Caco-2 (cell line): ENCODE data around the gene FRMPD1. TPM values are rescaled to one million over a fixed set of nuclear protein-coding genes. Genes with fewer than 3 reads are reported as not detected.

Experiments used
- BruUV-seq: library from RNA; stranded (reverse); fragments of 400-500 nt; replicated peaks from 2 replicates; lab custom pipeline; 2021; lab: Mats Ljungman, UMichigan
- CTCF ChIA-PET: fragments of 300-600 bp; sonication (Branson Sonifier 250); formaldehyde crosslinking; loops from one replicate; lab custom pipeline; 2022; ENCODE audit warnings: antibody characterized with exemption; lab: Charles Lee
- POLR2A ChIA-PET: fragments of 300-600 bp; sonication (Branson Sonifier 250); formaldehyde crosslinking; loops from one replicate; lab custom pipeline; 2022; ENCODE audit warnings: antibody characterized with exemption; lab: Charles Lee
- DNase-seq, 2 experiments: peaks; one replicate each; pipeline versions ENCODE4 v3.0.0 to v3.0.0-alpha.2; 2020 to 2022
- H3K27me3 ChIP-seq: replicated peaks from 2 replicates; pipeline ENCODE4 v1.6.0; 2011; ENCODE audit warnings: low read length; ENCODE audit not compliant: control insufficient read depth, insufficient read depth
- H3K36me3 ChIP-seq: 2 replicates; pipeline ENCODE4 v1.5.1; 2011; ENCODE audit warnings: low read length; ENCODE audit not compliant: control insufficient read depth, insufficient read depth
- H3K4me1 ChIP-seq: fragments of 250-450 bp; sonication (Bioruptor Pico); 2 replicates; pipeline ENCODE4 v1.5.1; 2020; ENCODE audit warnings: mild to moderate bottlenecking
- H3K4me3 ChIP-seq: 2 replicates; pipeline ENCODE4 v1.5.1; 2011; ENCODE audit warnings: low read depth, mild to moderate bottlenecking, control low read depth, low read length
- H3K9me3 ChIP-seq: fragments of 250-450 bp; sonication (Bioruptor Pico); 2 replicates; pipeline ENCODE4 v1.5.1; 2020; ENCODE audit warnings: mild to moderate bottlenecking, moderate library complexity
- H3K27ac Mint-ChIP-seq: one replicate; pipeline ENCODE4 v1.8.0; 2022; ENCODE audit warnings: mixed read lengths; ENCODE audit not compliant: unreplicated experiment
- H3K27me3 Mint-ChIP-seq: one replicate; pipeline ENCODE4 v1.8.0; 2022; ENCODE audit warnings: mixed read lengths; ENCODE audit not compliant: insufficient read depth, unreplicated experiment
- H3K36me3 Mint-ChIP-seq: one replicate; pipeline ENCODE4 v1.8.0; 2022; ENCODE audit warnings: mild to moderate bottlenecking, mixed read lengths; ENCODE audit not compliant: insufficient read depth, unreplicated experiment
- H3K4me1 Mint-ChIP-seq: one replicate; pipeline ENCODE4 v1.8.0; 2022; ENCODE audit warnings: low read depth, mixed read lengths; ENCODE audit not compliant: unreplicated experiment
- H3K4me3 Mint-ChIP-seq: one replicate; pipeline ENCODE4 v1.8.0; 2022; ENCODE audit warnings: mild to moderate bottlenecking, moderate library complexity, mixed read lengths; ENCODE audit not compliant: unreplicated experiment
- H3K9me3 Mint-ChIP-seq: one replicate; pipeline ENCODE4 v1.8.0; 2022; ENCODE audit warnings: mixed read lengths; ENCODE audit not compliant: unreplicated experiment
- CTCF ChIP-seq, 2 experiments: fragments of 200-600 bp in 1 of 2; IDR thresholded peaks; 1 replicate in 1 of 2; 2 replicates in 1 of 2; pipeline versions ENCODE4 v1.5.1 to v1.8.0; 2011 to 2022; ENCODE audit warnings: antibody characterized with exemption in 1 of 2, control low read depth in 1 of 2, inconsistent platforms in 1 of 2, low read depth in 1 of 2, low read length in 1 of 2, mild to moderate bottlenecking in 1 of 2, moderate library complexity in 1 of 2; ENCODE audit not compliant: insufficient read depth in 1 of 2, severe bottlenecking in 1 of 2, unreplicated experiment in 1 of 2
- intact Hi-C: fragments of 100-400 bp; cut with micrococcal nuclease; formaldehyde crosslinking; loops from one replicate; pipeline ENCODE4 v1.10.0; 2022; ENCODE audit not compliant: unreplicated experiment
- total RNA-seq: library from RNA; stranded (reverse); gene quantifications from 2 replicates; pipeline ENCODE4 v1.2.3, GENCODE V29; 2022

The FRMPD1 gene
- total RNA-seq, 1 experiment from 2014 or later: not detected

- Mint-ChIP-seq H3K27ac (no peak overlapping the region), H3K4me3 (no peak overlapping the region), H3K4me1 (no peaks in the 10 kb centered on the region), H3K36me3 (no peaks in the 10 kb centered on the region), H3K9me3 (no peaks in the 10 kb centered on the region), H3K27me3 (peaks cover 26% of the 10 kb centered on the region)
- Histone ChIP-seq H3K4me3 (no peak overlapping the region), H3K4me1 (no peaks in the 10 kb centered on the region), H3K9me3 (no peaks in the 10 kb centered on the region), H3K27me3 (no peaks in the 10 kb centered on the region; the same call in 1 of the 2 replicates), H3K36me3 (no peaks in the 10 kb centered on the region)
- CTCF ChIA-PET: no interaction called here
- no TSS peak for BruUV-seq
- no peak for DNase-seq
- POLR2A ChIA-PET: no interaction called here
- intact Hi-C loops: no loop called here
- no peak for TF ChIP-seq CTCF (IDR thresholded peaks at IDR 0.05; ENCODE audit: insufficient read depth in 1 of 2, low read depth in 1 of 2, low read length in 1 of 2, severe bottlenecking in 1 of 2, unreplicated experiment in 1 of 2)
Observed at GRCh38 chr9:37660691-37661090, 9.9 kb downstream of the FRMPD1 start.

GRCh38 chr9:37663926-37664325 lies 13.2 kb downstream of the FRMPD1 start:
- H3K4me3 Mint-ChIP-seq: no peak overlapping the region
- Histone ChIP-seq H3K36me3 (no peaks in the 10 kb centered on the region), H3K4me1 (no peaks in the 10 kb centered on the region; the same call in 1 of the 2 replicates), H3K27me3 (no peaks in the 10 kb centered on the region; the same call in 1 of the 2 replicates), H3K9me3 (no peaks in the 10 kb centered on the region), H3K4me3 (no peak overlapping the region)
- H3K27me3 Mint-ChIP-seq: peaks cover 21% of the 10 kb centered on the region
- H3K27ac Mint-ChIP-seq: no peak overlapping the region
- H3K36me3 Mint-ChIP-seq: no peaks in the 10 kb centered on the region
- POLR2A ChIA-PET: no interaction called here
- no peaks in the 10 kb centered on the region for H3K4me1 Mint-ChIP-seq
- H3K9me3 Mint-ChIP-seq: no peaks in the 10 kb centered on the region
- no peak for DNase-seq
- no TSS peak for BruUV-seq
- TF ChIP-seq CTCF (IDR thresholded peaks at IDR 0.05; ENCODE audit: insufficient read depth in 1 of 2, low read depth in 1 of 2, low read length in 1 of 2, severe bottlenecking in 1 of 2, unreplicated experiment in 1 of 2): no peak
- intact Hi-C loops: no loop called here
- CTCF ChIA-PET: no interaction called here

- no peaks in the 10 kb centered on the region for H3K36me3 Mint-ChIP-seq
- no TSS peak for BruUV-seq
- Histone ChIP-seq H3K4me3 (no peak overlapping the region), H3K27me3 (no peaks in the 10 kb centered on the region), H3K4me1 (no peaks in the 10 kb centered on the region; the same call in 1 of the 2 replicates), H3K9me3 (no peaks in the 10 kb centered on the region), H3K36me3 (no peaks in the 10 kb centered on the region)
- DNase-seq: no peak
- POLR2A ChIA-PET: no interaction called here
- H3K27ac Mint-ChIP-seq: no peak overlapping the region
- intact Hi-C loops: no loop called here
- no peaks in the 10 kb centered on the region for H3K4me1 Mint-ChIP-seq
- no peaks in the 10 kb centered on the region for H3K9me3 Mint-ChIP-seq
- H3K27me3 Mint-ChIP-seq: peaks cover 30% of the 10 kb centered on the region
- no peak overlapping the region for H3K4me3 Mint-ChIP-seq
- CTCF ChIA-PET: no interaction called here
- no peak for TF ChIP-seq CTCF (IDR thresholded peaks at IDR 0.05; ENCODE audit: insufficient read depth in 1 of 2, low read depth in 1 of 2, low read length in 1 of 2, severe bottlenecking in 1 of 2, unreplicated experiment in 1 of 2)
Observed at GRCh38 chr9:37667706-37668105, 17.0 kb downstream of the FRMPD1 start.
